ENCODE data around the gene SPSB3.
"Not testable (repeated sequence)": the region's sequence is repeated elsewhere in the genome, so short reads cannot be mapped to it uniquely, and the experiment has no call there.

The SPSB3 gene

DNA sequence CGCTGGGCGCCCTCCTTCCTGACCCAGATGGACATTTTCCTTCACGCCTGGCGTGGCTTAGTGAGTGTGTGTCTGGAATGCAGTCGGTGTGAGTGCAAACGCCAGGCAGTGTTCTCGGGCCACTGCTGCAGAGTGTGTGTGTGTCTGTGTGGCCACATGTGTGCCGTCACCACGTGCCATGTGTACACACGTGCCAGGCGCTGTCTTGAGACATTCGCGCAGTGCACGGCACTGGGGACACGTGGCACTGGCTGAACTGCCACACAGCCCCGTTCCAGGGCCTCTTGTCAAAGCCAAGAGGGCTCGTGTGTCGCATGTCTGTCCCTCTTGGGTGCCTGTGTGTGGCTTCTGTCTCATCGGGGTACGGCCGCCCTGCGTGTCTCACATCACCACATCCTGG is 47.6 kb downstream of the SPSB3 start:
- DNase-seq: no peak

DNA sequence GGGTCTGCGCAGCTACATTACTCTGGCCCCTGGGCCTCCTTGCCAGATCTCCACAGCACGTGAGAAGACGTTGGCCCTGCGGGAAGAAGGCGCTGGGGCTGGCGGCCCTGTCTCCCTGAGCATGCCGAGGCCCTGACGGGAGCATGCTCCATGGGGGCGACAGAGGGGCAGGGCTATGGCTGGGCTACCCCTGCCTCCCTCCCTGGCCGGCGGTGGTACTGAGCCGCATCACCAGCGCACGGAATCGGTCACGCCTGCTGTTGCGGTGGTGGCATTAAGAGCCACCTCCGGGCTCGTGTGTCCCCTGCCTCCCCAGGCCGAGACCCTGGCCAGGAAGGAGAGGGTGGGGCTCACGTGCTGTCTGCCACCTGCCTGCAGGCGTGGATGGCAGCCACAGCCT is 48.2 kb downstream of the SPSB3 start:
- DNase-seq: no peak

DNA sequence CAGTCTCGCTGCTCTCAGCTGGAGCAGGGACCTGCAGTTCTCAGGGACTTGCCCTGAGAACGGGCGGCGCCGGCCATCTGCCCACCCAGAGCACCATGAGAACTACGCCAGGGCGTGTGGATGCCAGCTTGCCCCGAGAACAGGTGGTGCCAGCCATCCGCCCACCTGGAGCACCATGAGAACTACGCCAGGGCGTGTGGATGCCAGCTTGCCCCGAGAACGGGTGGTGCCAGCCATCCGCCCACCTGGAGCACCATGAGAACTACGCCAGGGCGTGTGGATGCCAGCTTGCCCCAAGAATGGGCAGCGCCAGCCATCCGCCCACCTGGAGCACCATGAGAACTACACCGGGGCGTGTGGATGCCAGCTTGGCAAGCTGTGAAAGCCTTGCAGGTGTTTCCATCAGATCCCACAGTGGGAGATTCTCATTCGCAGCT is 49.8 kb downstream of the SPSB3 start:
- DNase-seq: not testable (repeated sequence)

DNA sequence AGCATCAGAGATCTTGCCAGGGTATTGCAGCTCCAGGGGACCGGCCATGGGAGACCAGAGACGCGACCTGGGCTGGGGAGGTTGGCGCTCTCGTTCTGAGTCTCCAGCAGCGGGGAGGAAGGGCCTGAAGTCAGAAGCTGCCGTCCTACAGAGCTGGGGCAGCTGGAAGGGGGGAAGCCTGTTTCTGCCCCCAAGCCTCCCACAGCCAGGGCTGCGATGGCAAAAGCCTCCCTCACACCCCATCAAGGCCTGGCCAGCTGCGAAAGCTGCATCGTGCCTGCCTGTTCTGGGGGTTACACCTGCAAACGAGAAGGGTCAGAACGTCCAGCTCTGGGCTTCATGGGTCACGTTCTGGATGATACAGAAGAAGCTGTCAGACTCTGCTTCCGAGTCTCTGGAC is 50.3 kb downstream of the SPSB3 start:
- DNase-seq: no peak

- DNase-seq: no peak
Observed at GRCh38 chr16:1731603-1732002, 50.8 kb downstream of the SPSB3 start.

- no peak for DNase-seq
Observed at GRCh38 chr16:1731073-1731472, 51.3 kb downstream of the SPSB3 start.

GRCh38 chr16:1729445-1729844 is 52.9 kb downstream of the SPSB3 start:
- DNase-seq: no peak

- DNase-seq: no peak
Observed at GRCh38 chr16:1729026-1729425, 53.3 kb downstream of the SPSB3 start.

DNA sequence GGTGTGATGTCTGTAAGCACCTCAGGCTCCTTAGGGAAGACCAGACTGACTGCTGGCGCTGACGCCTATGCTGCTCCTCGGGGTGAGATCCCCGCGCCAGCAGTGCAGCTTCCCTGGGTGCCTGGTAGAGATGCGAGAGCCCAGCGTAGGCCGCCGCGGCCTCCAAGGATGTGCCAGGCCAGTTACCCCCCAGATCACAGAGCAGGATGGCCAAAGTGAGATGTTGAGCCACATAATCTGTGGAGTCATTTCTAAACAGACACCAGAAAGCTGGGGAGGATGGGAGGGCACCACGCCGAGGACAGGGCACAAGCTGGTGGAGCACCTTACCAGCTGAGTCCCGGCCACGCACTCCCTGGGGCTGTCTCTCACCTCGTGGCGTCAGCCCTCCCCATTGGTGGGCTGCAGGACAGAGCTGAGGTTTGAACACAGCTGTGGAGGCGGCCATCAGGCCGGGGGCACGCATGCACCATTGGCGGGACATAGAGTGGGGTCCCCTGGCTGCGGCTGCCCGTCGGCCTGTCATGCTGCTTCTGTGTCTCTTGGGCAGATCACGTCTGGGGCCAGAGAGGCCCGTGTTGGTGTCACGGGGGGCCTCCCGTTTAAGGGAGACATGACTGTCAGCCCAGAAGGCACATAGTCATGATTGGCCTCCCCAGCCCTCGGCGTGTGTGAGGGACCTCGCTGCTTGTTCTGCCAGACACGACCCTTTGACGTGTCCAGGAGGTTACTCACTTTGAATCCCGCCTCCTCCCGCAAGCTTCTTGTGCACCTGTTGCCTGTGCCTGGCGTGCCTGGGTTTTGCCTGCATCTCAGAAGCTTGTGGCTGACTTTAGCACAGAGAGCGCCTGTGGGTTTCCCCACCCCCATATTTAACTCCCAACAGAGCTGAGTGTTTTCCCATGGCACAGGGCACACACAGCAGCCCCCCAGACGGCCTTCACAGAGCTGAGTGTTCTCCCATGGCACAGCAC is 54.4 kb downstream of the SPSB3 start:
- no peak for DNase-seq

Data from activated gamma-delta T cell (primary cell).